ENCODE results near the gene SYCP2.

SYCP2 gene

GRCh38 chr20:59816146-59816738 is 117.2 kb downstream of the SYCP2 start:
- no peak overlapping the region for H3K4me3 ChIP-seq (ENCODE audit: control insufficient read depth, low read depth, low read length)
- no peak for DNase-seq (ENCODE audit: low read depth)
- TF ChIP-seq CTCF (IDR thresholded peaks at IDR 0.05; ENCODE audit: control insufficient read depth, insufficient read depth, low read depth, low read length, missing control alignments): no peak

- no peak overlapping the region for H3K4me3 ChIP-seq (ENCODE audit: control insufficient read depth, low read depth, low read length)
- no peak for TF ChIP-seq CTCF (IDR thresholded peaks at IDR 0.05; ENCODE audit: control insufficient read depth, insufficient read depth, low read depth, low read length, missing control alignments)
- DNase-seq (ENCODE audit: low read depth): no peak
These were observed 118.5 kb downstream of the SYCP2 start for GRCh38 chr20:59814840-59815340.

GRCh38 chr20:59813948-59814839 is 119.2 kb downstream of the SYCP2 start:
- DNase-seq (ENCODE audit: low read depth): no peak
- no peak overlapping the region for H3K4me3 ChIP-seq (ENCODE audit: control insufficient read depth, low read depth, low read length)
- no peak for TF ChIP-seq CTCF (IDR thresholded peaks at IDR 0.05; ENCODE audit: control insufficient read depth, insufficient read depth, low read depth, low read length, missing control alignments)

Data from AG09309 (cell line).